Muscle of arm (tissue), 12 donors: ENCODE results near the gene MROH8. TPM values are rescaled to one million over a fixed set of nuclear protein-coding genes. Genes with fewer than 3 reads are reported as not detected.
"Not testable (repeated sequence)": the region's sequence is repeated elsewhere in the genome, so short reads cannot be mapped to it uniquely, and the experiment has no call there.

Experiments
- DNase-seq: peaks from one replicate; pipeline ENCODE4 v3.0.0-alpha.2; 2013
- polyA plus RNA-seq, 12 donors: library from polyadenylated mRNA; unstranded; fragments of 120-200 nt; gene quantifications; one replicate each; pipeline ENCODE4 v1.2.1, GENCODE V29; 2013; ENCODE audit not compliant: insufficient read length in 12 of 12

The MROH8 gene
- polyA plus RNA-seq, 12 donors = 3.4 to 6.6 (median 4.8) TPM; not detected in 1

- DNase-seq = no peak
These were observed 18.7 kb downstream of the MROH8 start for GRCh38 chr20:37160683-37161082.

- no peak for DNase-seq
These were observed 21.1 kb downstream of the MROH8 start for GRCh38 chr20:37158248-37158647.

- DNase-seq = no peak
These were observed 23.4 kb downstream of the MROH8 start for GRCh38 chr20:37155987-37156386.

GRCh38 chr20:37154684-37155298 is 24.6 kb downstream of the MROH8 start:
- no peak for DNase-seq

- no peak for DNase-seq
These were observed 27.1 kb downstream of the MROH8 start for GRCh38 chr20:37152284-37152683.

GRCh38 chr20:37151529-37151928 is 27.8 kb downstream of the MROH8 start:
- DNase-seq = no peak

GRCh38 chr20:37150864-37151263 is 28.5 kb downstream of the MROH8 start:
- not testable (repeated sequence) for DNase-seq

- no peak for DNase-seq
These were observed 32.1 kb downstream of the MROH8 start for GRCh38 chr20:37147250-37147649.

GRCh38 chr20:37144856-37145404 is 34.4 kb downstream of the MROH8 start:
- DNase-seq = no peak

GRCh38 chr20:37142708-37143107 is 36.6 kb downstream of the MROH8 start:
- no peak for DNase-seq

- no peak for DNase-seq
These were observed 41.8 kb downstream of the MROH8 start for GRCh38 chr20:37137547-37137946.

GRCh38 chr20:37133952-37134351 is 45.4 kb downstream of the MROH8 start:
- DNase-seq = no peak

GRCh38 chr20:37131486-37131885 is 47.9 kb downstream of the MROH8 start:
- DNase-seq = no peak

GRCh38 chr20:37128803-37129202 is 50.5 kb downstream of the MROH8 start:
- DNase-seq = no peak

GRCh38 chr20:37126290-37126689 is 53.1 kb downstream of the MROH8 start:
- DNase-seq = not testable (repeated sequence)

GRCh38 chr20:37123441-37123840 is 55.9 kb downstream of the MROH8 start:
- no peak for DNase-seq

GRCh38 chr20:37120497-37120896 is 58.9 kb downstream of the MROH8 start:
- no peak for DNase-seq

GRCh38 chr20:37119356-37120036 is 59.9 kb downstream of the MROH8 start:
- DNase-seq = no peak

- DNase-seq = no peak
These were observed 65.3 kb downstream of the MROH8 start for GRCh38 chr20:37114012-37114411.

- DNase-seq = no peak
These were observed 67.4 kb downstream of the MROH8 start for GRCh38 chr20:37111926-37112455.

- no peak for DNase-seq
These were observed 70.7 kb downstream of the MROH8 start for GRCh38 chr20:37108676-37109075.

GRCh38 chr20:37102571-37102970 is 76.8 kb downstream of the MROH8 start:
- no peak for DNase-seq

GRCh38 chr20:37096415-37097041 is 82.8 kb downstream of the MROH8 start:
- DNase-seq = no peak
